GM18526 (cell line): ENCODE results near the gene CCL4.

Experiments
- POLR2A ChIP-seq: IDR thresholded peaks from 3 replicates; pipeline ENCODE4 v1.6.1; 2011; ENCODE audit not compliant: insufficient read length; ENCODE audit errors: extremely low read depth

Gene CCL4

GRCh38 chr17:36117505-36118382 lies 14.1 kb downstream of the CCL4 start:
- no peak for TF ChIP-seq POLR2A

GRCh38 chr17:36118477-36119353 lies 15.1 kb downstream of the CCL4 start:
- TF ChIP-seq POLR2A: no peak

GRCh38 chr17:36120221-36120620 lies 16.6 kb downstream of the CCL4 start:
- no peak for TF ChIP-seq POLR2A

- no peak for TF ChIP-seq POLR2A
These were observed 19.8 kb downstream of the CCL4 start for GRCh38 chr17:36123431-36123830.

- no peak for TF ChIP-seq POLR2A
These were observed 21.5 kb downstream of the CCL4 start for GRCh38 chr17:36124879-36125824.

GRCh38 chr17:36127199-36127893 lies 23.7 kb downstream of the CCL4 start:
- TF ChIP-seq POLR2A: no peak

- TF ChIP-seq POLR2A: no peak
These were observed 24.3 kb downstream of the CCL4 start for GRCh38 chr17:36127911-36128310.

GRCh38 chr17:36128411-36128978 lies 24.9 kb downstream of the CCL4 start:
- TF ChIP-seq POLR2A: no peak

GRCh38 chr17:36129616-36130015 lies 26.0 kb downstream of the CCL4 start:
- no peak for TF ChIP-seq POLR2A

- TF ChIP-seq POLR2A: no peak
These were observed 26.7 kb downstream of the CCL4 start for GRCh38 chr17:36130346-36130745.

- no peak for TF ChIP-seq POLR2A
These were observed 27.8 kb downstream of the CCL4 start for GRCh38 chr17:36131421-36131820.

GRCh38 chr17:36131931-36132330 lies 28.3 kb downstream of the CCL4 start:
- no peak for TF ChIP-seq POLR2A

GRCh38 chr17:36132421-36132831 lies 28.8 kb downstream of the CCL4 start:
- no peak for TF ChIP-seq POLR2A
